Central memory CD8-positive, alpha-beta T cell (primary cell): ENCODE results near the gene ENTREP3.

Experiments
- ATAC-seq: fragments of 150-1000 bp; cut with Tn5 transposase; replicated peaks from 2 replicates; pipeline ENCODE4 v1.10.0; 2022; ENCODE audit warnings: mild to moderate bottlenecking, moderate FRiP score, moderate number of reproducible peaks; ENCODE audit not compliant: poor library complexity, severe bottlenecking; ENCODE audit errors: extremely low read depth
- DNase-seq, 2 donors: peaks; one replicate each; pipeline ENCODE4 v3.0.0; 2021; ENCODE audit warnings: low spot score in 2 of 2
- H3K27ac Mint-ChIP-seq: one replicate; pipeline ENCODE4 v1.8.0; 2022; ENCODE audit warnings: low read depth, mild to moderate bottlenecking, moderate library complexity, mixed read lengths
- H3K27me3 Mint-ChIP-seq: one replicate; pipeline ENCODE4 v1.8.0; 2022; ENCODE audit warnings: mixed read lengths
- H3K36me3 Mint-ChIP-seq: one replicate; pipeline ENCODE4 v1.8.0; 2022; ENCODE audit warnings: mild to moderate bottlenecking, moderate library complexity, mixed read lengths; ENCODE audit not compliant: insufficient read depth
- H3K4me1 Mint-ChIP-seq: one replicate; pipeline ENCODE4 v1.8.0; 2022; ENCODE audit warnings: mixed read lengths
- H3K4me3 Mint-ChIP-seq: one replicate; pipeline ENCODE4 v1.8.0; 2022; ENCODE audit warnings: mild to moderate bottlenecking, moderate library complexity, mixed read lengths
- H3K9me3 Mint-ChIP-seq: one replicate; pipeline ENCODE4 v1.8.0; 2022; ENCODE audit warnings: mixed read lengths

The ENTREP3 gene

DNA sequence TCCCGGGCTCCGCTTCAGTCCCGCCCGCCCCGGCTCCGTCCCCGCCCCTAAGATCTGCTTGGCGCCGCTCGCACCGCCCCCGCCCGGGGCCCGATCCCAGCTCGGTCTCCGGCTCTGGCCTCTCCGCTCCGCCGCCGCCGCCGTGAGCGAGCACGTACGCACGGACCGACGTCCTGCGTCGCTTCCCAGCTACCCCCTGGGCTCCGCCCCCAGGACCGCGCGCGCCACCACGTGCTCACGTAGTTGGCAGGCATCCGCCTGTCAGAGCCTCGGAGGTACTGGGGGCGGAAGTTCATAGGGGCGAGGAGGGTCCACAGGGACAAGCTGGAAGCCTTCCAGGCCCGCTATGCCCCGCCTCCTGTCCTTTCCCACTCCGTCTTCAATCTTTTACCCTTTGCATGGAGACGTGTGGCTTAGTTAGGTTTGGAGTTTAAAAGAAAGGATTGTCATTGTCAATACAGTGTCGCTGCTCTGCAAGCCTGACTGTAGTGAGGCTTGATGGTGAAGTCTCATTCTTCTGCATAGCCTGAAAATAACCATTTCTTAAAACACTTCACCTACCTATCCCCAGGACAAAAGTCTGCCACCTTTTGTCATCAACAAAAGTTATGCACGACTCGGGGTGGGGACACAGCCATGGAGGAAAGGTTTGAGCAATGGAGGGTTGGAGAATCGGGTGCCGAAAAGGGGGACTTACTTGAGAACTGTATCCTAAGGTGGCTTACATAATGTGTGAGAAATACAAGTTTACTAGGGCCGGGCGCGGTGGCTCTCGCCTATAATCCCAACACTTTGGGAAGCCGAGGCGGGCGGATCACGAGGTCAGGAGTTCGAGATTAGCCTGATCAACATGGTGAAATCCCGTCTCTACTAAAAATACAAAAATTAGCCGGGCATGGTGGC is 18.3 kb upstream of the ENTREP3 start, which contains the start of gene CLK2:
Gene CLK2 (minus strand): TSS at position 162 of the 903 bp plus-strand sequence. CDS start 2,527 bp downstream, outside the sequence.
- peaks cover 40% of the 10 kb centered on the region for H3K4me1 Mint-ChIP-seq
- peaks cover 33% of the 10 kb centered on the region for H3K36me3 Mint-ChIP-seq
- peak; percentile 90 for ATAC-seq
- DNase-seq, result peak; percentile 81 to 86
- H3K27me3 Mint-ChIP-seq, result no peaks in the 10 kb centered on the region
- H3K9me3 Mint-ChIP-seq, result no peaks in the 10 kb centered on the region
- H3K4me3 Mint-ChIP-seq, result peak within 1 kb of the TSS; percentile 75
- peak within 1 kb of the TSS; percentile 17 for H3K27ac Mint-ChIP-seq

DNA sequence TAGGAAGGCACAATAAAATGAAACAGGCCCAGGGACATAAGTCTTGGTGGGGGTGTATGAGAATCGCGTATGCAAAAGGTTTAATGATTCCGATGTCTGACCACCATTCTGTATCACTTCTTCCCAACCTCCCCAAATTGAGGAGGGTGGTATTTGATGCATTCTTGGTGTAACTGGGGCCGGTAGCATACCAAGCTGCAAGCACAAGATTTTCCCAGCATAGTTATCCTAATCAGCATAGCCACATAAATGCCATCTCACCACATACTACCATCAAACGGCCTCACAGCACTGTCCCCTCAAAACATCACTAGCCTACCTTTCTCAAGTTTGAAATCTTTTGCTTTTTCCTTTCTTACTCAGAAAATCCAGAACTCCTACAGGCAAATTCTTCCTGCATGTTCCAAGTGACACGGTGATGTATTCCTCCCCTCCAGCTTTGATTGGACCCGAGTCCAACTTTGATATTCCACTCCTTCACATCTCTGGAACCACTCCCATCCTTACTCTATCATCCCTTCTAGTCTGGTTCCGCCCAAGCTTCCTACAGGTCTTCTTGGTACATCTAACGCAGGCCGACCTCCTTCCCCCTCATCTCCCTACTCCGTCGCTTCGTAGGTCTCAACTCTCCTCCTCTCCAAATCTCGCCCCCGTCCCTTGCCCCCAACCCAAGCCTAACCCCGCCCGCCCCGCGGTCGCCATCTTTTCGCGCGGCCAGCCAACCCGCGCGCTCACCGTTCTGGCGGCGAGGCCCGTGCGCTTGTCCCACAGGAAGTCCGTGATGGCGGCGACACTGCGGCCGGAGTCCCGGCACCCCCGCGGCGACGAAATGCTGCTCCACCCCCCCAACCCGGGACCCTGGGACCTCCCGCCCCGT is 17.4 kb upstream of the ENTREP3 start:
- peaks cover 37% of the 10 kb centered on the region for H3K4me1 Mint-ChIP-seq

DNA sequence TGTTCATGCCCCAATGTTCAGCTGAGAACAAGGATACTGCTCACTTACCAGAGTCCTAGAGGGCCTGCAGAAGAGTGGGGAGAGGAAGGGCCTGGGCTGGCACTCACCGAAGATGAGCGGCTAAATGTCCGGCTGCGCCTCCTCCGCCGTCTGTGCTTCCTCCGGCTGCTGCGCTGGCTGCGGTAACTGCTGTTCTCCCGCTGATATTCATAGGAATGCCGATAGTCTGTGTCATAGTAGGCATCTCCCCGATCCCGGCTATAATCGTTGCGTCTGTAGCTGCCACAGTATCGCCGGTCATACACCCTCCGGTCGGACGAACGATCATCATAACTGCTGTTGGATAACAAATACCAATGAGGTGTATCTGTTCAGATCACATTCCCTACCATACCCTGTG is 14.1 kb upstream of the ENTREP3 start:
- no peak for ATAC-seq
- no peak for DNase-seq
- Mint-ChIP-seq H3K4me3 (no peak overlapping the region), H3K27me3 (no peaks in the 10 kb centered on the region), H3K4me1 (peaks cover 23% of the 10 kb centered on the region), H3K9me3 (no peaks in the 10 kb centered on the region), H3K27ac (no peak overlapping the region), H3K36me3 (peaks cover 59% of the 10 kb centered on the region)

More for the DNA sequence above, 17.4 kb upstream of the ENTREP3 start:
- Mint-ChIP-seq H3K27ac (peak overlapping the region; percentile 17), H3K27me3 (no peaks in the 10 kb centered on the region), H3K36me3 (peaks cover 40% of the 10 kb centered on the region), H3K4me3 (peak overlapping the region; percentile 75), H3K9me3 (no peaks in the 10 kb centered on the region)
- ATAC-seq, result peak; percentile 22
- peak in 1 of 2 donors; percentile 15 for DNase-seq

DNA sequence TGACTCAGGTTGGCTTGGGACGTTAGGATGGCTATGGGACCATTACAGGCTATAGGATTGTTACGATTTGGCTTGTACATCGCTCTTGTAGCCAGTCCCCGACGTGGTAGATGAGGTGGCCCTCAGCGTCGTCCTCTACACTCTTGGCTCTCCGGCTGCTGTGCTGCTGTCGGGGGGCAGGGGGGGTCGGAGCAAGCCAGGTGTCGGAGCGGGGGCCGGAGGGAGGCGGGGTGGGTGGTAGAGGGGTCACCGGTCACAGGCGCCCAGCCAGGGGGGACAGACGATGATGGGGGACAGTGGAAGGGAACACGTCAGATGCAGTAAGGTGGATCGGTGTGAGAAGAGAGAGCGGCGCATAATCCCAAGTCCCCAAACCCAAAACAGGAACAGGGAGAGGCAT is 13.3 kb upstream of the ENTREP3 start:
- Mint-ChIP-seq H3K4me1 (peaks cover 21% of the 10 kb centered on the region), H3K36me3 (peaks cover 56% of the 10 kb centered on the region), H3K27ac (no peak overlapping the region), H3K4me3 (no peak overlapping the region), H3K27me3 (no peaks in the 10 kb centered on the region), H3K9me3 (no peaks in the 10 kb centered on the region)
- DNase-seq (no peak), ATAC-seq (no peak)

DNA sequence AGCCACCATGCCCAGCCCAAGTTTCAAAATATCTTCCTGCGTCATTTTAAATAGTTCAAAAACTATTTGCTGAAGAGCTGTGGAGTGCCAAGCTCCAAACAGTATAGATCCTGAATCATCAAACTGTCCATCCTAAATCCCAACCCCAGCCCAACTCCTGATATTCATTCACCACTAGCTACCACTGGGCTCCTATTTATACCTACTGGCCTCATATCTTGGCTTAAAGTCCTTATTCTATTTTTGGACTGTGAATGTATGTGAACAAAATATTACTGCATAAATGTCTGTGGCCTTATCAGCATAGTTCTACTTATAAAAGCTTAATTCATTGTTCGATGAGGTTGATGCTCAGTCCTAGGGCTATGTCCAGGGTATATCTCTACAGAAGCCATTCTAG is 12.1 kb upstream of the ENTREP3 start:
- DNase-seq (no peak), ATAC-seq (no peak)
- Mint-ChIP-seq H3K36me3 (peaks cover 55% of the 10 kb centered on the region), H3K9me3 (no peaks in the 10 kb centered on the region), H3K27ac (no peak overlapping the region), H3K4me1 (peaks cover 15% of the 10 kb centered on the region), H3K27me3 (no peaks in the 10 kb centered on the region), H3K4me3 (no peak overlapping the region)

DNA sequence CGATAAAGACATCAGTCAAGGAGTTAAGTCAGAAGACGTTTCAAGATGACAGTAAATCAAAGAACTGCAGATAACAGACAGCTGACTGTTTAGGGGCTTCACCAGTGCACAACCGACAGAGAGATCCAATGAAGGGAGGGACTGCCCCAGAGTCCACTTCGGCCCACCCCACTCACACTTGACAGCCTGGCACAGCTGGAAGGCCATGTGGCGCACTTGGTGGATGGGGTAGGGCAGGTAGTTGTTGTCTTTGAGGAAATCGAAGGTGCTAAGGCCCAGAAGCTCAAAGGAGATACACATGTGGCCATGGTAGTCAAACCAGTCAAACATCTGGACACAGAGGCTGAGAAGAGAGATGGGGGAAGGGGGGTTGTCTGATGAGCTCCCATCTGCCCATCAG is 11.3 kb upstream of the ENTREP3 start:
- no peaks in the 10 kb centered on the region for H3K9me3 Mint-ChIP-seq
- H3K27me3 Mint-ChIP-seq, result no peaks in the 10 kb centered on the region
- ATAC-seq, result no peak
- H3K27ac Mint-ChIP-seq, result no peak overlapping the region
- DNase-seq, result no peak
- peaks cover 61% of the 10 kb centered on the region for H3K36me3 Mint-ChIP-seq
- peaks cover 24% of the 10 kb centered on the region for H3K4me1 Mint-ChIP-seq
- no peak overlapping the region for H3K4me3 Mint-ChIP-seq

DNA sequence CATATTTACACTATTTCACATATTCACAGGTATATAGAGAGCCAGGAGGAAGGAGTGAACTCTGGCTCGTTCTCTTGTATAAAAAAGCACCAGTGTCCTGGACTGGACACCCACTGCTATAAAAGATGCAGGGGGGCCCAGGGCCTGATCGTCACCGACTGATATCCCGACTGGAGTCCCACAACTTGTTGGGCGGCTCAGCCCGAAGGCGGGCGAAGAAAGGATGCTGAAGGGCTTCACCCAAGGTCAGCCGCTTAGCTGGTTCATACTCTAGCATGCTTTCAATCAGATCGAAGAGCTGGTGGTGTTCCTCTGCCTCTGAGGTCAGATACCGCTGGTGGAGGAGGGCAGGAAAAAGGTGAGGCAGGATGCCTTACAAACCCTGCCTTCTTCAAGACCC is 7.8 kb upstream of the ENTREP3 start:
- peaks cover 29% of the 10 kb centered on the region for H3K4me1 Mint-ChIP-seq
- DNase-seq (no peak), ATAC-seq (no peak)
- H3K27me3 Mint-ChIP-seq, result no peaks in the 10 kb centered on the region
- H3K9me3 Mint-ChIP-seq, result no peaks in the 10 kb centered on the region
- H3K36me3 Mint-ChIP-seq, result peaks cover 57% of the 10 kb centered on the region
- peak overlapping the region; percentile 91 for H3K27ac Mint-ChIP-seq
- H3K4me3 Mint-ChIP-seq, result peak overlapping the region; percentile 93

DNA sequence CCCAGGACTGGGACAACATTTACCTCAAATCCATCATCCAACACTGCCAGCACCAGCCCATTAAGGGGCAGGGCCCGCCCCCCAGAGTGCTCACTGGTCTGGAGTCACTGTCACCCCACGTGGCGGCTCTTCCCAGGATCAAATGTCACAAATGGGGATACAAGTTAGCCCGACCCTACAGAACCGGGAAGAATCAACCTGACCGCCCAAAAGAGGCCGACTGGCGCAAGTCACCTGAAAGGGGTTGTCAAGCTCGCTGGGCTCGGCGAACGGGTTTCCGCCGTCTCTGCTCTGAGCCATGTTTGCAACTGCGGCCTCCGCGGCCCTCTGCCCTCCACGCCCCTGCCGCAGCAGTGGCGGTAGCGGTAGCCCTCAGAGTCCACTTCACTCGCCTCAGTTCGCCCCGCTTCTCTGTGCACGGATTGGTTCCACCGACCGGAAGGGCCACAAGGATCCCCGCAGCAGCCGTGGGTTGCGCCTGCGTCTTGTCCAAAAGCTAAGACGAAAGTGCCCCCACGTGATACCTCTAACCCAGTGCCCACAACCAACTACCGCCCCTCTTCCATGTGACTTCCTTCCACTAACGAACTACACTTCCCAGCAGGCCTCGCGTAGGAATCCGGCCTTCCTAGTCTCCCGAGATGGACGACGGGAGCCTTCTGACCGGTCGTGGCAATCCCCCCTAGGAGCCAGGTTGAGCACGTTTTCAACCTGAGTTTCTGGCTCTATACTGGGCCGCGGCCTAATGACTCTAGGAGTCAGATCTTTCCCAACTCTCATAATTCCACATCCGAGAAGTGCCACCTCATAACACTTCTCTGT is 6.8 kb upstream of the ENTREP3 start, which contains the start of gene SCAMP3:
Gene SCAMP3 (minus strand): TSS at position 509 of the 822 bp plus-strand sequence. CDS start 209 bp downstream, at position 300.
- Mint-ChIP-seq H3K9me3 (no peaks in the 10 kb centered on the region), H3K27ac (peak within 1 kb of the TSS; percentile 91), H3K4me3 (peak within 1 kb of the TSS; percentile 93), H3K4me1 (peaks cover 35% of the 10 kb centered on the region), H3K27me3 (no peaks in the 10 kb centered on the region), H3K36me3 (peaks cover 57% of the 10 kb centered on the region)
- peak; percentile 99 for ATAC-seq
- peak; percentile 59 to 70 for DNase-seq

DNA sequence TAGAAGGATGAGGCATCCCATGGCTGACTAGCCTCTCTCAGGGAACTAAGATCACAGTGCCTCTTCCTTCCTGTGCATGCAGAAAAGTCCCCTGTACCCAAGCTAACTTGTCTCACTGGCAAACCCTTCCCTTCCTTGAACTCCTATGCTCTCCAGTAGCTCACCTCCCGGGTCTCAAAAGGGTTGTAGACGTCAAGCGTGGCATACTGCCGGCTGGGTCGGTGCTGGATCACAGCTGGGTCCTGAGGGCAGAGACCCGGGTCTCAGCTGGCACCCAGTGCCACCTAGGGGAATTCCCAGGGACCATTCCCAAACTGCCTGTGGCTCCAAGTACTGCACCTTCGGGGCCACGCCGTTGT is 6.2 kb upstream of the ENTREP3 start:
- Mint-ChIP-seq H3K4me1 (peaks cover 41% of the 10 kb centered on the region), H3K27me3 (no peaks in the 10 kb centered on the region), H3K4me3 (peak overlapping the region; percentile 93), H3K27ac (peak overlapping the region; percentile 91), H3K36me3 (peaks cover 51% of the 10 kb centered on the region), H3K9me3 (no peaks in the 10 kb centered on the region)
- ATAC-seq, result peak; percentile 8
- no peak for DNase-seq

DNA sequence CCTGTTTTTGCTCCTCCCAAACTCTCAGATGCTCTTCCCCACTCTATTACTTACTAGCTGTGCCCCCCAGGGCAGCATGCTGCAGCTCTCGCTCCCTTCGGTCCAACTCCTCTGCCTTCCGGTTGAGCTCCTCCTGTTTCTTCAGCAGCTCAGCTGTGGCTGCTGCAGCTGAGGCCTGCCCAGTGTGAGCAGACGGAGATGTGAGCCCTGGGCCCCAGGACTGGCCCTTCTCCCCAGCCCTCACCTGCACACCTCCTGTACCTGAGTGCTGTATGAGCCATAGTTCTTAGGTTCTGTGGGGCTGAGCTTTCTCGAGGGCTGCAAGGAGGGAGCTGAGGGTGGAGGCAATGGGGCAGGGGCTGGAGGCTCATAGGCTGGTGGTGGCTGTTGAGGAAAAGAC is 5.0 kb upstream of the ENTREP3 start:
- Mint-ChIP-seq H3K27ac (peak overlapping the region; percentile 16), H3K36me3 (peaks cover 43% of the 10 kb centered on the region), H3K9me3 (no peaks in the 10 kb centered on the region), H3K4me3 (peak overlapping the region; percentile 93), H3K4me1 (peaks cover 51% of the 10 kb centered on the region), H3K27me3 (no peaks in the 10 kb centered on the region)
- no peak for DNase-seq
- ATAC-seq, result no peak

DNA sequence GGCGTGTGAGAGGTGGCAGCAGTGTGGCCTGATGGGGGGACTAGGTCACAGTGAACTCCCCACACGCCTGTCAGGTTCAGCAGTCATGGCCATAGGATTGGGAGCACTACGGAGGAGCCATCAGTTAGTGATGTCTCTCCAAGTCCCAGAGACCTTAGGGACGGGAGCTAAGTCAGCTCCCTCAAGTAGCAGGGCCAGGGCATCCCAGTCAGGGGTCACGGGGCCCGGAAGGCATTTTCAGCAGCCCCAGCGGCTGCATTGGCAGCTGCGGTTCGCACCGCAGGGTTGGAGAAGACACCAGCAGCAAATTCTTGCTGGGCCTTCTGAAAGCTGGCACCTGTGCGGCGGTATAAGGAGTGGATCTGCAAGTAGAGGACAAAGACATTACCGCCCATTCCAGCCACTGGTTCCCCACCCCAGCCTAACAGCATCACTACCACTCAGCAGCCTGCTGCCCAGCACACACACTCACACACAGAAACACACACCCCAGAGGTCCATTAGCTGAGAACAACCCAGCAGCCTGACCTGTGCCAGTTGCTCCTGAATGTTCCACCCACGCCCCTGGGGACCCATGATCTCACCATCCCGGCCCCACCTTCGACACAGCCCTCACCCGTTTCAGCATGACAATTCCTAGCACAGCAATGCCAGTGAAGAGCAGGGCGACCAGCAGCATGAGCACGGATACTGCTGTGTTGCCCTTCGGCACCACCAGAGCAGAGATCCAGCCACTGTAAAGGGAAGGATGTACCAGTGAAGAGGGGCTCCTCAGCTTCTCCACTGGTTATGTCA is 972 bp upstream of the ENTREP3 start:
- H3K4me1 Mint-ChIP-seq, result peaks cover 50% of the 10 kb centered on the region
- peaks cover 27% of the 10 kb centered on the region for H3K36me3 Mint-ChIP-seq
- no peak for DNase-seq
- peak overlapping the region; percentile 80 for H3K4me3 Mint-ChIP-seq
- H3K27ac Mint-ChIP-seq, result peak overlapping the region; percentile 35
- no peak for ATAC-seq
- no peaks in the 10 kb centered on the region for H3K27me3 Mint-ChIP-seq
- no peaks in the 10 kb centered on the region for H3K9me3 Mint-ChIP-seq
